CD4-positive, alpha-beta T cell treated with Interferon gamma for 1 hour (primary cell): ENCODE data around the gene ZNF341.
"Not testable (repeated sequence)": the region's sequence is repeated elsewhere in the genome, so short reads cannot be mapped to it uniquely, and the experiment has no call there.

Source experiments
- DNase-seq: peaks from one replicate; pipeline ENCODE4 v3.0.0-alpha.2; 2020

Gene ZNF341

GRCh38 chr20:33772439-33772838, 40.6 kb downstream of the ZNF341 start:
- no peak for DNase-seq

GRCh38 chr20:33773412-33774089, 41.8 kb downstream of the ZNF341 start:
- no peak for DNase-seq

GRCh38 chr20:33777816-33778215, 46.0 kb downstream of the ZNF341 start:
- DNase-seq: no peak

GRCh38 chr20:33781133-33781532, 49.3 kb downstream of the ZNF341 start:
- no peak for DNase-seq

- DNase-seq: no peak
Measured at GRCh38 chr20:33781945-33782344, 50.1 kb downstream of the ZNF341 start.

GRCh38 chr20:33783256-33783655, 51.5 kb downstream of the ZNF341 start:
- DNase-seq: no peak

GRCh38 chr20:33783818-33784217, 52.0 kb downstream of the ZNF341 start:
- DNase-seq: no peak

- DNase-seq: no peak
Measured at GRCh38 chr20:33784225-33784624, 52.4 kb downstream of the ZNF341 start.

GRCh38 chr20:33785503-33785902, 53.7 kb downstream of the ZNF341 start:
- DNase-seq: no peak

GRCh38 chr20:33787253-33787891, 55.6 kb downstream of the ZNF341 start:
- no peak for DNase-seq

- DNase-seq: no peak
Measured at GRCh38 chr20:33788351-33789049, 56.7 kb downstream of the ZNF341 start.

- no peak for DNase-seq
Measured at GRCh38 chr20:33789109-33789857, 57.5 kb downstream of the ZNF341 start.

- no peak for DNase-seq
Measured at GRCh38 chr20:33789858-33790182, 58.0 kb downstream of the ZNF341 start.

GRCh38 chr20:33790566-33790965, 58.8 kb downstream of the ZNF341 start:
- DNase-seq: no peak

GRCh38 chr20:33791021-33791420, 59.2 kb downstream of the ZNF341 start:
- DNase-seq: no peak

- no peak for DNase-seq
Measured at GRCh38 chr20:33791540-33791939, 59.7 kb downstream of the ZNF341 start.

- peak; percentile 29 for DNase-seq
Measured at GRCh38 chr20:33791959-33792597, 60.3 kb downstream of the ZNF341 start.

GRCh38 chr20:33792598-33792989, 60.8 kb downstream of the ZNF341 start:
- not testable (repeated sequence) for DNase-seq

- DNase-seq: no peak
Measured at GRCh38 chr20:33793011-33793931, 61.5 kb downstream of the ZNF341 start.

GRCh38 chr20:33796263-33796906, 64.6 kb downstream of the ZNF341 start:
- no peak for DNase-seq

- DNase-seq: no peak
Measured at GRCh38 chr20:33796907-33797544, 65.2 kb downstream of the ZNF341 start.
